Lower leg skin (tissue), 3 donors: Measurements from ENCODE around the gene EPHA2.

Source experiments
- CTCF ChIP-seq, 3 donors: fragments of 450-650 bp; IDR thresholded peaks; one replicate each; pipeline ENCODE4 v1.5.1; 2016; ENCODE audit warnings: antibody characterized with exemption in 3 of 3, mild to moderate bottlenecking in 3 of 3, moderate library complexity in 2 of 3
- POLR2A ChIP-seq, 2 donors: fragments of 450-650 bp; IDR thresholded peaks; one replicate each; pipeline ENCODE4 v1.6.1; 2016 to 2017; ENCODE audit warnings: antibody characterized with exemption in 2 of 2, mild to moderate bottlenecking in 1 of 2, moderate library complexity in 1 of 2

DNA sequence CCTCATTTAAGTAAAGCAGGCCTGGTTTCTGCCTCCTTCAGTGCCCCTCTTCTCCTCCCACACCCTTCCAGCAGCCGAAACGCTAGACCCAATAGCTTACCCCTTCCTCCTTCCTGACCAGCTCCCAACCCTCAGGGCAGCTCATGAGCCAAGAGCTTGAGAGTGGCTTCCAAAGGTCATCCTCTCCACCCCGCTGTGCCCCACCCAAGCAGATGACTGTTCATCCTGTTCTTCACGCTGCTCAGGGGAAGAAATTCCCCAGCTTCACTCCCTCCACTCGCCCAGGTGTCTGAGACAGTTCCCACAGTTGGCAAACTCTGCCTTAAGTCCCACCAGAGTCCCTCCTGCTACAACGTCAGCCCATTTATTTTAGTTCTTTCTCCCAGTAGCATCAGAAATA is 33.1 kb upstream of the EPHA2 start:
- TF ChIP-seq POLR2A (IDR thresholded peaks at IDR 0.05), result no peak
- TF ChIP-seq CTCF (IDR thresholded peaks at IDR 0.05), result no peak
